HG02970 (cell line): ENCODE data around the gene RPS14.
A peak's percentile ranks its signal among the peaks of the same experiment; 100 is the strongest.
"Not testable (repeated sequence)": the region's sequence is repeated elsewhere in the genome, so short reads cannot be mapped to it uniquely, and the experiment has no call there.

Experiments
- ATAC-seq: cut with Tn5 transposase; IDR thresholded peaks from one replicate; pipeline ENCODE4 v1.9.1; 2021; ENCODE audit warnings: mild to moderate bottlenecking, moderate library complexity, moderate number of reproducible peaks; ENCODE audit not compliant: unreplicated experiment, low FRiP score

The RPS14 gene

DNA sequence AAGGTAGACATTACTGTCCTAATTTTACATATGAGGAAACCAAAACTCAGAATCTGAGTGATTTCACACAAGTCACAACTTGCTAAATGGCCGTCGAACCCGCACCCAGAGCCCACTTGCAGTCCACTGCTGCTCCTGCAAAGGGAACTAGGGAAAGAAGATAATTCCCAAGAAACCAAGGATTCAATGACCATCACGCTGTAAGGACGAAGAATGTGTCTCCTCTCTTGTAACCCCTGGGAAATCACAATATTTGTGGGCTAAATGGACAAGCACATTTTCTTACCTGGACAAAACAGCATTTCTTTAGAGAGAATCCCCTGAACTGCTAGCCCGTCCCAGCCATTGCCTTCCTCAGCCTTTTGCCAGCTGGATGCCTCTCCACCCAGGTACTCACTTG lies 2.4 kb downstream of the RPS14 start:
- no peak for ATAC-seq

DNA sequence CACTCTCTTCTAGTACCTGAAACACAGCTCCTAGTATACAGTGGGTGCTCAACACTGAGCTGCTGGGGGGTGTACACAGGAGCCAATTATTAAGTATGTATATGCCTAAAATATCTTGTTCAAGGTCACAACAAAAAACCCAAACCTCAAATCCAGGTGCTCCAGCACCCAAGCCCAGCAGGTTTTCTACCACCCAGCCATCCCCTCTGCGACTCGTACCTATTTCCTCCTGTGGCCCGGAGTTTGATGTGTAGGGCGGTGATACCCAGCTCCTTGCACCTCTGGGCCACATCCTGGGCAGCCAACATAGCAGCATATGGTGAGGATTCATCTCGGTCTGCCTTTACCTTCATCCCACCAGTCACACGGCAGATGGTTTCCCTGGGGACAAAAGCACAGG lies 3.0 kb downstream of the RPS14 start:
- no peak for ATAC-seq

DNA sequence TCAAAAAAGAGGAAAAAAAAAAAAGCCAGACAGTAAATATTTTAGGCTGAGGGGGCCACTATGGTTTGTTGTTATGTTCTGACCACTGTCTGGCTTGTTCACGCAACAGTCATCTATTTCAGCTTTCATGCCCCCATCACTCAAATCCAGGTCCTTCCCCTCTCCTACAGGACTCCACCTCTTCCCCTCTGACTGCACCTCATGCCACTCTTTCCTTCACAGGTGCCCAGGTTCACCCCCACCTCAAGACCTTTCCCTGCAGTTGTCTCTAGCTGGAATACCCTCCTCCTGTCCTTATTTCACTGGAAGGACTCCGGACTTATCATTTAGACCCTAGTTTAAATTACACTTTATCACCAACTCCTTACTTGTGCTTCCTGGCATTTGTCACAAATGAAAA lies 3.5 kb downstream of the RPS14 start:
- ATAC-seq = no peak

DNA sequence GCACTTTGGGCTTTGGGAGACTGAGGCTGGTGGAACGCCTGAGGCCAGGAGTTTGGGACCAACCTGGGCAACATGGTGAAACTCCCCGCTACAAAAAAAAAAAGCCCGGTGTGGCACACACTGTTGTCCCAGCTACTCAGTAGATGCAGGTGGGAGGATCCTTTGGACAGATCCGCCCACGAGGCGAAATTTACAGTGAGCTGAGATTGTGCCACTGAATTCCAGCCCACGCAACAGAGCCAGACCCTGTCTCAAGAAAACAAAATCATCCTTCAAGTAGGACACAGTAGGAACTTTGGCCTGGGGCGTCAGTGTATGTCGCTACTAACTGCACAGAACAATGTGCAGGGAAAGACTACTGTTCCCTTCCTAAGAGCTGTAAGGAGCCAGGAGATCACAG lies 4.8 kb downstream of the RPS14 start:
- ATAC-seq = no peak

DNA sequence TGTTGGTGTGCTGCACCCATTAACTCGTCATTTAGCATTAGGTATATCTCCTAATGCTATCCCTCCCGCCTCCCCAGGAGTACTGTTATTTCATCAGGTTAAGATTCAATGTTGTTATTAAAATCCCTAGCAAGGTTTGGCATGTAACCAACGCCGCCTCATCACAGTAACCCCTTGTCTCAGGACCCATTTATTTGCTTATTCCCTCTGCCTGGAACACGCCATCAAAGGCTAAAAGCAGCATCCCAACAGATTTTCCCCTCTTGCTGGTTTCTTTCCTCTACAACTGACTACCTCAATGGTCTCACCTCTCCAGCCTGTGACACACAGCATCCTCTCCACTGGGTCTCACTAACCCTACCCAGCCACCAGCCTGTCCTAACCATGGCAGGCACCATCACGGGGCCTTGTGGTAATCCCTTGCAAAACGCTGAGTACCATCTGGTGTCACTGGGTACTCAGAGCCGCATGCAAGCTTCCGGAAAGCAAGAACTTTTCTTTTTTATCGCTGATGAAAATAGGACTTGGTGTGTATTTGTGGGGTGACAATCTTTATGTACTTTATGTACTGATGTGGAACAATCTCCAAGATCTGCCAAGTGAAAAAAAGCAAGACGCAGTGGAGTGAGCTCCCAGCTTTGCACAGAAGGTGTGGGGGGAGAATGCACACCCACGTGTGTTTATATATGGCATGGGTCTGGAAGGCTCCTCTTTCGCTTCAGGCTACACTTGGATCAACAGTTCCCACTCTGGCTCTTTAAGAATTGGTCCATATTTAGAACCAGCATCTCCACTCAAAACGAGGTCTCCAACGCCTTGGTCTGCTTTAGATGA lies 6.1 kb downstream of the RPS14 start:
- ATAC-seq = no peak

DNA sequence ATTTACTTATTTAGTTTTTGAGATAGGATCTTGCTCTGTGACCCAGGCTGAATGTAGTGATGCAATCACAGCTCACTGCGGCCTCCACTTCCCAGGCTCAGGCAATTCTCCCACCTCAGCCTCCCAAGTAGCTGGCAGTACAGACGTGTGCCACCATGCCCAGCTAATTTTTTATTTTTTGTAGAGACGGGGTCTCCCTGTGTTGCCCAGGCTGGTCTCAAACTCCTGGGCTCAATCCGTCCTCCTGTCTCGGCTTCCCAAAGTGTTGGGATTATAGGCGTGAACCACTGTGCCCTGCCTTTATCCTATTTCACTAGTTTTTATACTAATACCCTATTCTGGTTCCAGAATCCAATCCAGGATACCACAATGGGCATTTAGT lies 6.8 kb downstream of the RPS14 start:
- ATAC-seq = no peak

DNA sequence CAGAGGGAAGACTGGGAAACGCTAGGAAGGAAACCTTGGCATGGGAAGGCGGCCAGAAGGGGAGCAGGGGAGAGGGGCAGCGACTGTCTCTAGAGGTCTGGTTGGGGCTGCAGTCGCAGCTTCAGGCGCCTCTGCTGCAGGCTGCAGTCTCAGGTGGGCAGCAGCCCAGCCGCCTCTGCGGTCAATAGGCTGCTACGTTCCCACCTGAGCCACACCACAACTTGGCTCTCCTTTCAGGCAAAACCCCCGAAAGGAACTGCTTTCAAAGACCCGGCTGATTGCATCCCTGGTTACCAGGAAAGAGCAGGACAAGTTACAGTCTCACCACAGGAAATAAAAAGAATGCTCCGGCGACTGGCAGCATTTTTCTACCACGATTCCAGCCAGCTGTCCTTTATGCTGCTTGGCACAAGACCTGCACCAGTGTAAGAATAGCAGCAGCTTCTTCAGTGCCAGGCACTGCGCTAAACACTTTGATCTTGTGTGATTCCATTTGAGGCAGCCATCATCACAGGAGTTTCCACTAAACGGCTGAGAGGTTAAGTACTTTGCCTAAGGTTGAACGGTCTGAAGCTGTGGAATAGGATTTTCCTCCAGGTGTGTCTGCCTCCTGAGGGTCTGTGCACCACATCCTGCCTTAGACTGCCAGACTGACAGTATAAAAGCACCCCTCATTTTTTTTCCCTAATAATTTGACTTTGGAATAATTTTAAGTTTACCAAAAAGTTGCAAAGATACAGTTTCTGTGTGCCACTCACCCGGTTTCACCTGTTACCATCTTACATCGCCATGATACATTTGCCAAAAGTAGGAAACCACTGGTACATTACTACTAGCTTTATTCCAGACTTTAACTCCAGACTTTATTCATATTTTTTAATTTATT lies 7.5 kb downstream of the RPS14 start:
- no peak for ATAC-seq

DNA sequence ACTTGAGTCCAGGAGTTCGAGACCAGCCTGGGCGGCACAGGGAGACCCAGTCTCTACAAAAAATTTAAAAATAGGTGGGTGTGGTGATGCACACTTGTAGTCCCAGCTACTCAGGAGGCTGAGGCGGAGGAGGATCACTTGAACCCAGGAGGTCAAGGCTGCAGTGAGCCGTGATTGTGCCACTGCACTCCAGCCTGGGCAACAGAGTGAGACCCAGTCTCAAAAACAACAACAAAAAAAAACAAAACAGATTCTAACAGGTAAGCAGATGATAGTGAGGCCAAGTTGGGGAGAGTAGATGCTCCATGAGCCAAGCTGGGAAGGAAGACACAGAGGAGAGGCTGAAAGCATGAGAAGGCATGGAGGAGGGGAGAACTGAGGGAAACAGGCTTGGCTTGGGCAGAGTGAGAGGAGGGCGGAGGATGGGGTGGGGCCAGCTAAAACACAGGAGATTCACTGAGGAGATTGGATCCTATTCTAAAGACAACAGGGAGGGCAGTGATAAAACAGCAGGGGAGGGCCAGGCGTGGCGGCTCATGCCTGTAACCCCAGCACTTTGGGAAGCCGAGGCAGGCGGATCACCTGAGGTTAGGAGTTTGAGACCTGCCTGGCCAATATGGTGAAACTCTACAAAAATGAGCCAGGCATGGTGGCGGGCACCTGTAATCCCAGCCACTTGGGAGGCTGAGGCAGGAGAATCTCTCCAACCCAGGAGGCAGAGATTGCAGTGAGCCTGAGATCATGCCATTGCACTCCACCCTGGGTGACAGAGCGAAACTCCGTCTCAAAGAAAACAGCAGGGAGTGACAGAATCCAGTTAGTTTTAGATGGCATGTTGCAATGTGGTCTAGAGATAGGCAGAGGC lies 8.4 kb downstream of the RPS14 start:
- no peak for ATAC-seq

DNA sequence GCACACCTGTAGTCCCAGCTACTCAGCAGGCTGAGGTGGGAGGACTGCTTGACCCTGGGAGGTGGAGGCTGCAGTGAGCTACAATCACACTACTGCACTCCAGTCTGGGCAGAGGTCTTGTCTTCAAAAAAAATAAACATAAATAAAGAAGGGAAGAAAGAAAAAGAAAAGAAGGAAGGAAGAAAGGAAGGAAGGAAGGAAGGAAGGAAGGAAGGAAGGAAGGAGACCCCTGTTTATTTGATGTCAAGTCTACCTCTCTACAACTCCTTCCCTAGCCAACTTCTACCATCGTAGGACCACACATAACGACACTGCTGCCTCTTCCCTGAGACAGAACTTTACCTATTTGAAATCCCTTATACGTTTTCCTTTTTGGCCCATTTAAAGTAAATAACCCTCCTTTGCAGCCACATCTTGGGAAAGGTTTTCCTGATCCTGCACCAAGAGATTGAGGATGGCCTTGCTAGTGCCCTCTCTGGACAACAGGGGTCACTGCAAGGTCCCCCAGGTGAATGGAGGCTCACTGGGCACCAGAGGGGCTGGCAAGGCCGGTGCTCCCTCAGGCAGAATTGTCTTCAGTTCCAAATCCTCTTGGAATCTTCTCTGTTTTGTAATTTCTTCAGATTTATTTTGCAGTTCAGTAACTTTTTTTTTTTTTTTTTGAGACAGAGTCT lies 10.5 kb downstream of the RPS14 start:
- no peak for ATAC-seq

DNA sequence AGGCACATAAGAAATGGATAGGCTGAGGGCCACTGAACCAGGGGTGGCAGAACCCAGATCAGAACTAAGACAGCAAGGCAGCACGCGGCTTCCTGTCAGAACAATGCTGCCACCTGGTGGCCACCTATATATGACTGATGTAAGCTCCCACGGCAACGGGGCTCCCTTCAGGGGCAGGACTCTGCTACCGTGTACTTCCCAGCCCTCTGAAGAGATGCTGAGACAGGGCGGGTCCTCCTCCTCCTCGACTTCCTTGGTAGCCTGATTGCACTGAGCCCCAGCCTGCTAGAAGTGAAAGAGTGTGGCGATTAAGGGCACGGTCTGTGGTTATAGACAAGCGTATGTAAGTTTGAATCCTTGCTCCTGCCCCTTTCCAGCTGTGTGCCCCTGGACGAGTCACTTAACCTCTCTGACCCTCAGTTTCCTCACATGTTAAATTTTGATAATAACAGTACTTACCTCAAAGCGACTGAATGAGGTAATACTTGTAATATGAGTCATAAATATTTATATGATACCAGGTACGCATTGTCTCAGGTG lies 13.3 kb downstream of the RPS14 start:
- peak; percentile 85 for ATAC-seq

DNA sequence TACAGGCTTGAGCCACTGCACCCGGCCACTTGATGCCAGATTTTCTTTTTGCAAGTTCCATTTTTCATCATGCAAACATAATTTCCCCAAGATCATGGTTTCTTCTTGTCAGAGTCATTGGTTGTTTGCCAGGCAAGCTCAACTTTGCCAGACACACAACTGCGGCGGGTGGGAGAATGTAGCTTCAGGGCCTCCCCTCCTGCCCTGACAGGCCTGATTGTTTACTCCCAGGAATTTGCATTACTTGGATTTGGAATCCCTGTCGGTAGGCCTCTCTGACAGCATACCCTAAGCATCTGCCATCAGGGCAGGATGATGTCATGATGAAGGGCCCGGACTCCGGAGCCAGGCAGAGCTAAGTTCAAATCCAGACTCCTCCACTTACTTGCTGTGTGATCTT lies 15.1 kb downstream of the RPS14 start:
- ATAC-seq = no peak

DNA sequence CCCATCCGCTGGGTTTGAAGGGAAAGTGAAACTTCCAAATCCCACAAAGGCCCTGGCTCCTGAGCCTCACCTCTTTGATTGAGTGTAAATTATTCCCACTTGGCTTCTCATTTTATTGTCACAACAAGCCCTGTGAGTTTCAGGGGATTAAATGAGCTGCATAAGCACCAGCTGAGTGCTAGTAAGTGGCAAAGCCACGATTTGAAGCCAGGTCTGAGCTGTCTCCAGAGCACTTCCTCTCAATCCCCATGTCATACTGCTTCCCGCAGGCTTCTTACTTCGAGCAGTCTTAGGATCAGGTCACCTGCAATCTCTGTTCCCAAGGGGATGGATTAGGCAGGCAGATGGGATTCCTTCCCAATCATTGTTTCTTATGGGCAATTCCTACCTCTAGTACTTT lies 18.0 kb downstream of the RPS14 start:
- no peak for ATAC-seq

DNA sequence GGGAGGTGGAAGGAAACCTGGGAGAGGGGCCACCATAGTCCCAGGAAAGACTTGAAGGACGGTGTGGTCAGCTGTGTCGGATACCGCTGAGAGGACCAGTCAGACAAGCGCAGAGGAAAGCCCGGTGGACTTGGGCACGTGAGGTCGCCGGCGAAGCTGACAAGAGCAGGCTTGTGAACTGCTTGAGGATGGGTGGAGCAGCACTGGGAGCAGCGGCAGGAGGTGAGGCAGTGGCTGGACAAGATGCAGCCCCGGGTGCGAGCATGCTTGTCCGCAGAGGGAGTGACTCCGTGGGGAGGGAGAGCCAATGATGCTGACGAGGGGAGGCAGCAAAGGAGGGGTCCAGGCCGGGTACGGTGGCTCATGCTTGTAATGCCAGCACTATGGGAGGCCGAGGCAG lies 18.5 kb downstream of the RPS14 start:
- no peak for ATAC-seq

DNA sequence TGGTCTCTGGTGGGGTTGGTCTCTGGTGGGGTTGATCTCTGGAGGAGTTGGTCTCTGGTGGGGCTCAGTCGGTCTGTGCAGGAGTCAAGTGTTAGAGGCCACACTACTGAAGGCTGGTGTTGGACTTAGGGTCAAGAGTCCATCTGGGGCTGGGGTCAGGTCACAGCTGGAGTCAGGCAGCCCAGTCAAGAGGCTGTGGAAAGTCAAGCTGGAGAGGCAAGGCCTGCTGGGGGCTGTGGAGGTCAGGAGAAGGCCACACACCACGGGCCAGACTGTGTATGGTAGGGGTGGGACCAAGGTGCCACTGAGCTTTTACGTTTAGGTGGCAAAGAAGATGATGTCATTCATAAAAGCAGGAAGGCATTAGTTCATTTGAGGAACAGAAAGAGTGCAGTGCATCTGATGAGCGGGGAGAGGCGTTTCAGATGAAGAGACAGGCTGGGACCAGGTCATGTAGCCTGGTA lies 20.1 kb downstream of the RPS14 start:
- no peak for ATAC-seq

DNA sequence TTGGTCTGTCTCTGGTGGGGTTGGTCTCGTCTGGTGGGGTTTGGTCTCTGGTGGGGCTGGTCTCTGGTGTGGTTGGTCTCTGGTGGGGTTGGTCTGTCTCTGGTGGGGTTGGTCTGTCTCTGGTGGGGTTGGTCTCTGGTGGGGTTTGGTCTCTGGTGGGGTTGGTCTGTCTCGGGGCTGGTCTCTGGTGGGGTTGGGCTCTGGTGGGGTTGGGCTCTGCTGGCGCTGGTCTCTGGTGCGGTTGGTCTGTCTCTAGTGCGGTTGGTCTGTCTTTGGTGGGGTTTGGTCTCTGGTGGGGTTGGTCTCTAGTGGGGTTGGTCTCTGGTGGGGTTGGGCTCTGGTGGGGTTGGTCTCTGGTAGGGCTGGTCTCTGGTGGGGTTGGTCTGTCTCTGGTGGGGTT lies 20.6 kb downstream of the RPS14 start:
- no peak for ATAC-seq

DNA sequence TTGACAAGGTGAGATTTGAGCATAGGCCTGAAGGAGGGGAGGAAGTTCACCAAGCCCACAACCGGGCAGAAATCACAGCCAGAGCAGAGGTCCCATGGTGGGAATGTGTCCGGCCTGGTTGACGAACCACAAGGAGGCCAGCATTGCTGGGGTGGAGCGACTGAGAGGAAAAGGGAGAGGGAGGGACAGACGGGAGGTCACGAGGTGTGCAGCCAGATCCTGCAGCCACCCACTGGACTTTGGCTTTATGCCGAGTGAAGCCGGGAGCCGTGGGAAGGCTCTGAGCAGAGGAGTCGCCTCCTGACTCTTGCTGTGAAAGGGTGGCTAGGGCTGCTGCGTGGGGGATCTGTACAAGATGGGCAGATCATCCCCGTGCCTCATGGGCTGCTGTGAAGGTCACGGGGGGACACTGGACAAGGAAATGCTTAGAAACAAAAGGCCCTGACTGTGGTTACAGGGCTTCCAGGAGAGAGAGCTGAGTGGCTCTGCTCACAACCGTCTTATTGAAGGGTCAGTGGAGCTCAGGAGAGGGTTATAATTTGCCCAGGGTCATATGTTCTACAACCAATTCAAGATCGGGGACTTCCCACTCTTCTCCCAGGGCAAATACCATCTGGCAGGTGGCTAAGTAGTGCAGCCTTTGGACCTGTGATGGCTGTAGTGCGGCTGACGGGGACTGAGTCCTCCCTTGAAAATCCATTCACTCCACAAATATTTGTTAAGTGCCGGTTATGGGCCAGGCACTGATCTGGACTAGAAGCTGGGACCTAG lies 21.2 kb downstream of the RPS14 start:
- ATAC-seq = no peak

DNA sequence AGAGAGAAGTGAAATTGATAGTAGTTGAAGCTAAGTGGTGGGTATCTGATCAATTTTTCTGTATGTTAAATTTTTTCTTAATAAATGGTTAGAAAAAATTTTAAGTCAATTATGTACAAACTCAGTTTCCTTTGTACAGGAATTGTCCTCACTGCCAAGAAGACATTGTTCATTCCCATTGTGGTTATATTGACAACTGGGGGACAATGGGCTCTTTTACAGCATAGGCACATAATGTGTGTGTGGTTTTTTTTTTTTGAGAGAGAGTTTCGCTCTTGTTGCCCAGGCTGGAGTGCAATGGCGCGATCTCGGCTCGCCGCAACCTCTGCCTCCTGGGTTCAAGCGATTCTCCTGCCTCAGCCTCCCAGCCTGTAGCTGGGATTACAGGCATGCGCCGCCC lies 23.4 kb downstream of the RPS14 start:
- not testable (repeated sequence) for ATAC-seq

DNA sequence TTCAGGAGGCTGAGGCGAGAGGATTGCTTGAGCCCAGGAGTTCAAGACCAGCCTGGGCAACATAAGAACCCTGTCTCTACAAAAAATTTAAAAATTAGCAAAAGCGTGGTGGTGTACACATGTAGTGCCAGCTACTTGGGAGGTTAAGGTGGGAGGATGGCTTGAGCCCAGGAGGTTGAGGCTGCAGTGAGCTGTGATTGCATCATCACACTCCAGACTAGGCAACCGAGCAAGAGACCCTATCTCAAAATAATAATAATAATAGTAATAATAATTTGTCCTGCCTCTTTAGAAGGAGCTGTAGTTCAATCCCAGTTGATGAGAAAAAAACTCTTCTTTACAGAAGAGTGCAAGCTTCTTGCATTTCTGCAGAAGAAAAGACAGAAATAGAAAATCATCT lies 26.8 kb downstream of the RPS14 start:
- ATAC-seq = no peak

DNA sequence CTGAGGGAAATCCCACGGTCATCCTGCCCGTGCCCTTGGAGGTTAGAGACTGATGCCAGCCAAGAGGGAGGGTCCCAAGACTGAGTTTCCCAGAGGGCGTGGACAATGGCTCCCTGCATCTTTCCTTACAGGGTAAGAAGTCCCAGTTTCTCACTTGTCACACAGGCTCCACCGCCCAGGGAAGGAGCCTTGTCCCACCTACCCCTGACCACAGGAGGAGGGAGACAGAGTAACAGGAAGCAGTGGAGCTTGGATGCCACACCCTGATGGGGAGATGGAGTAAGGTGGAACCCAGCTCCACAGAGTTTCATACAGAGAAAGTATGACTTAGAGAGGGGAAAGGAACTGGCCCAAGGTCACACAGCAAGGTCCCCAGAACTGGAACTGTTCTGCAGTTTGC lies 27.5 kb downstream of the RPS14 start:
- no peak for ATAC-seq
